Raji (cell line): Measurements from ENCODE around the gene USPL1.

Experiments used
- POLR2A ChIP-seq: IDR thresholded peaks from 2 replicates; pipeline ENCODE4 v1.6.1; 2011; ENCODE audit warnings: low read depth, low read length, control low read depth; ENCODE audit not compliant: insufficient read depth

Gene USPL1

DNA sequence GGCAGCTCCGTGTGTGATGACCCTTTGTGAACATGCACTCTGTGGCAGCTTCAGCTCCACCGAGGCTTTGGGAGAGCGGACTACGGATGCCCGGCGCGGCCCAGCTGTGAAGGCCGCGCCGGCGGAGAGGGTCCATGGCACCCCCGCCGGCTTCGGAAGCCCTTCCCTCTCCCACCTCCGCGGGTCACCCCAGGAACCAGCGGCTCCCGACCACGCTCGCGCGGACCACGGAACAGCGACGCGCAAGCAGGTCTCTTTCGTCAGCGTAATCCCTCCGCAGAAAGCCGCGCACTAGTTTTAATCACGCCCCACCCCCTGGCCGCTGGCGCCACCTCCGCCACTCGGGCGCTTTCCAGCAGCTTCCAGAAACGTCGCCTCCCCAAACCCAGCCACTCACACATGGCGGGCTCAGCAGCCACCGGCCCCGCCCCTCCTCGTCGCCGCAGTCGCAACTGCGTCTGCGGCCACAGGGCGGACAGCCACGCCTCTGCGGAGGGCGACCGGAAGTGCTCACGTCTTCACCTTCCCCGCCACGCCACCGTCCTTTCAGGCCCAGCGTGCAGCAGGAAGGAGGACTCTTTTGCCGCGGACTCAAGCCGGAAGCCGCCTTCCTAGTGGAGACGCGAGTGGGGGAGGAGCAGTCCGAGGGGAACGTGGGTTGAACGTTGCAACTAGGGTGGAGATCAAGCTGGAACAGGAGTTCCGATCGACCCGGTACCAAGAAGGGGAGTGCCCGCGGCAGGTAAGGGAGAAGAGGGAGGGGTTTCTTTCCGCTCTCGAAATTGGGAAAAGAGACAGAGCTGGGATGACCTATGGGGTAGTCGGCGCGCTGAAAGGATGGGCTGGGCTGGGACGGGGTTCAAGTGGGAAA is at the start of gene USPL1:
Gene USPL1 (plus strand): TSS at position 606 of the 871 bp plus-strand sequence. CDS start 3,221 bp downstream, outside the sequence.
- peak; percentile 81 for TF ChIP-seq POLR2A

DNA sequence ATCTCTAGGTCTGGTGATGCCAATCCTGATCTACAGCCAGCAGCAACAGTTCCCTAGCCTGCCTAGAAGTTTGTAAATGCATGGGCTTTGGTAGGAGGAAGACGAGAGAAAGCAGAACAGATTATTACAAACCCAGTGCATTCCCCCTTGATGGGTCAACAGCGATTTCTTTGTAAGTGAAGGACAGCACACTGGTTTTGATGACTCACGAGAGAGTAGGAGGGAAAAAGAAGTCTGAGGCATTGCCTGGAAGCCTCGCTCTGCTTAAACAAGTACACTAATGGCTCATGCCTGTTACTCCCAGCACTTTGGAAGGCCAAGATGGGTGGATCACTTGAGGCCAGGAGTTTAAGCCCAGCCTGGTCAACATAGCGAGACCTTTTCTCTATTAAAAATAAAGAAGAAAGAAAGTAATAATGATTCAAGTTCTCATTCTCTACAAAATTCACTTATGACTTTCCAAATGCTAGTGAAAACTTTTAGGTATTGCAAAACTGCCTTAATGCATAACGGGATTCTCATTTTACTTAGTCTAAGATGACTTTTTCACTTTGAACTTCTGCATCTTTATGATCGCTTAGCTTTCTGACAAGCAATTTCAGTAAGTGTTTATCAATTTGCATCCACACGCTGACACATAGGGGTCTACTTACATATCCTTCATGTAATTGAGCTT is 47.7 kb upstream of the USPL1 start:
- TF ChIP-seq POLR2A = no peak

DNA sequence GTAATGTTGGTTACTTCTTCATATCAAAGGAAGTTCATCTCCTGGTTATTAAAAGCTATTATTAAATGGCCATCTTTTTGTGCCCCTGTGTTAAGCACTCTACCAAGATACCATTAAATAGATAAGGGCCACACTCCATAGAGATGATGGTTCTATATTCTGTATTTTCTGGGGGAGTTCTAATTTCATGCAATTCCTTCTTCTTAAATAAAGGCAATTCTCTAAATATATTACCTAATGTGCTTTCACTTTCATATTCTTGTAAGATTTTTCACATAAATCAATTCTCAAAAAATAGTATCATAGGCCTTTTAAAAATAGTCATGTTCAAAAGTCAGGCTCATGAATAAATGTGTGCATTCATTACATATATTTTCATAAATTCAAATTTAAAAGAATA is 47.0 kb upstream of the USPL1 start:
- no peak for TF ChIP-seq POLR2A

DNA sequence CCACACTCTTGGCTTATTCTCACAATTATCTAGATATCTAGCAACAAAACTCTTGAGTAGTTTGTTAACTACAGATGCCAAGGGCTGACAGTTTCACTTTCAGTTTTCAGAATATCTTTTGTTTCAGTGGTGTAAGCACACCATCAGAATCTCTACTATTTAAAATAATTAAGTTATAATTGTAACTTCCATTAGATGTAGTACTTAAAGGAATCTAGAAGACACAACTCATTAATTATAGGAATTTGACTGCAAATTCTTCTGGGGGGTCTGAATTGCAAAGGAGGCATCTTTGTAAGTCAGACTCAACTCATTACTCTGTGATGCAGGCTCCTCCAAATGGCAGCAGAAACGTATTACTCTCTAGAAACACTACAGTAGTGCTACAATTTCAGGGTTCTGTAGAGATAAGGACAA is 44.9 kb upstream of the USPL1 start:
- TF ChIP-seq POLR2A = no peak

DNA sequence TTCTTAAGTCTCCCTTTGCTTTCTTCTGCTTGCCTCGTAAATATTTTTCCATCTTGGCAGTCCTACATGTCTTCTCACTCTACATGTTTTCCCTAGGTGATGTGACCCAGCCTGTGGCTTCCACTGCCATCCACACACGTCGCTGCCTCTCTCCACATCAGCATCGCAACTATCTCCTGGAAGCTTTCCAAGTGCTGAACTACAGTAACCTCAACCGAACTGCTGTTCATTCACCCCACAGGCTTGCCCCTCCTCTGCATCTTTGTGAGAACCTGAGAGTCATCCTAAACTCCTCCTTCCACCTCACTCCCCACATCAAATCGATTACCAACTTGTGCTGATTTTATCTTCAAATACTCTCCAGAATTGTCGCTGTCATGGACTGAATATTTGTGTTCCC is 41.2 kb upstream of the USPL1 start:
- no peak for TF ChIP-seq POLR2A

DNA sequence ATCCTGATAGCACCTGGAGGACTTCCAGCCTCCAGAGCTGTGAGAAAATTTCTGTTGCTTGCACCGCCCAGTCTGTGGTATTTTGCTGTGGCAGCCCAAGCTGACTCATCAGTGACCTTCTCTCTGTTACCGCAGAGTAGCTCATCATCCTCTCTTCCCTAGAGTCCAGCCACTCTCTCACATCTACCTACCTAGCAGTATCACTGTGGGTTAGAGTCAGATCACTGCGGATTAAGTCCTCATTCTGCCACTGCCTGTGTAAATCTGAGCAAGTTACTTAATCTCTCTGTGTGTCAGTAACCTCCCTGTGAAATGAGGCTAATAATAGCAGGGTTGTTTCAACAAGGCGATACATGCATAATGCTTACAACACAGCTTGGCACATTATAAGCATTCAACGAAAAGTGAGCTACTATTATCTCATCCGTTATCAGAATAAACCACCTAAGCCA is 40.3 kb upstream of the USPL1 start:
- no peak for TF ChIP-seq POLR2A

DNA sequence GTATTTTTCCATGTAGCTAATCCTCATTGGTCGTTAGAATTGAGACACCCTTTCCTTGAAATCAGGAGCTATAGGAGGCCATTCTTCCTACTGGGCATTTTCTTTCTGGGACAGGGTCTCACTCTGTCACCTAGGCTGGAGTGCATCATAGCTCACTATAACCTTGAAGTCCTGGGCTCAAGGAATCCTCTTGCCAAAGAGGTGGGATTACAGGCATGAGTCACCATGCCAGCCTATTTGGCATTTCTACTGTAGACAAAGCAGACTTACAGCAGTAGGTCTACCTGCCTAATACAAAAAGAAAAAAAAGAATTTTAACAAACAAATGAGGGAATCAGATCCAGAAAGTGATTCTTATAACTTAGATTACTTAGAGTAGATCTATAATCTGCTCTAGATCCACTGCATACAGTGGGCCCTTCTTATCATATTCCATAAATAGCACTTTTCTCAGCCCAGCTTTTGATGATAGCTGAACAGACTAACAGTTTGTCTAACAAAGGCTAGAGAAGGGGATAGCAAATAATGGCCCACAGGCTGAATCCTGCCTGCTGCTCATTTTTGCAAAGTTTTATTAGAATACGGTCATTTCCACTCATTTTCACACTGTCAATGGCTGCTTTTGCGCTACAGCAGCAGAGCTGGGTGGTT is 36.7 kb upstream of the USPL1 start:
- TF ChIP-seq POLR2A = no peak

DNA sequence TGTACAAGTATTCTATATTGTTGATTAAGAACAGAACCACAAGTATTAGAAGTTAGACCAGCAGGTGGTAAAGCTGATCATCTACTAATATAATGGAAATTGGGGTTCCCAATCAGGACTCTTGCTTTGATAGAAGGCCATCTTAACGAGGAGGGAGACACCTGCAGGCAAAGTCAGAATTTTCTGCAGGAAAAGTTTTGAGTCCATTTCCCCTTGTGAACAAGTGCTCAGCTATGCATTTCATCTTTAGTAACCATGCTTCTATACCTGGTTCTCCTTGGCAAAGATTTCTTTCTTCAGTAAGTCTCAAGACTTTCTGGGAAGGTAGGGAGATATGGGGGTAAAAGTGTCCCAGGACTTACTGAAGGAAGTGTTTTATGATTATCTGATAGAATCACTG is 36.1 kb upstream of the USPL1 start:
- no peak for TF ChIP-seq POLR2A

DNA sequence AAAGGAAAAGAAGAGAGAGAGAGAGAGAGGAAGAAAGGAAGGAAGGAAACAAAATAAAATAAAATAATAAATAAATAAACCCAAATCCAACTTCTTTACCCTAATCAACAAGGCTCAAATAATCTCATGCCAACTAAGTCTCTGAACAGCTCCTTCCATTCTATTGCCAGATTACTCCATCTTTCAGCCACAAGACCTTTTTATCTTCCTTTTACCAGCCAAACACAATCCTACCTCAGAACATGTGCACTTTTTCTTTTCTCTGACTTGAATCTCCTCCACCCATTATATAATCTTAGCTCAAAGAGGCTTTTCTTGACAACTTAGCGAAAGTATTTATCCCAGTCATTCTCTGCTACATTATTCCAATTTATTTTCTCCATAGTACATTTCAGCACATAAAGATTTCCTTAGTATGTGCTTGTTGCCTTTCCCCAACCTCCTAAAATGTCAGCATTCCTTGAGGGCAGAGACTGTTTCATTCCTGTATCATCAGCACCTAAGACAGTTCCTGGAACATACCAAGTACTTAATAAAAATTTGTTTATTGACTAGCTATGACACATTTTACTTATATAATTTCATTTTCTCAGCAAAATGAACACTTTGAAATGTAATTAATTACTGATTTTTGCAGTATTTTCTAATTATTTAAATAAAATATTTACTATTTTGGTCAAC is 33.5 kb upstream of the USPL1 start:
- no peak for TF ChIP-seq POLR2A

DNA sequence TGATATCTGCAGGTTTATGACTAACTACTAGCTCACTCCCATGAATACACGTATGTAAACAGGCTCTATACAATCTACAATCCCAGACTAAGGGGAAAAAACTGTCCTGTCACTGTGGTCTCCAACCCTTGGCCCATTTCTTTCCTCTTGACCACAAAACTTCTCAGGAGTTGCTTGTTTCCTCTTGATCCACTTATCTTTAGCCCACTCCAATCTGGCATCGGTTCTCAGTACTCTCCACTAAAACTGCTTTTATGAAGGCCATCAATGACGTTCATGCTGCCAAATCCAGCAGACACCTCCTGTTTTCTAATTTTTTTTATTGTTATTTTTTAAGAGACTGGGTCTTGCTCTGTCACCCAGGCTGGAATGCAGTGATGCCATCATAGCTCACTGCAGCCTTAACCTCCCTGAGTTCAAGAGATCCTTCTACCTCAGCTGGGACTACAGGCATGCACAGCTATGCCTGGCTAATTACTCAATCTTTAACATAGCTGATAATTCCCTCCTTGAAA is 31.9 kb upstream of the USPL1 start:
- no peak for TF ChIP-seq POLR2A

DNA sequence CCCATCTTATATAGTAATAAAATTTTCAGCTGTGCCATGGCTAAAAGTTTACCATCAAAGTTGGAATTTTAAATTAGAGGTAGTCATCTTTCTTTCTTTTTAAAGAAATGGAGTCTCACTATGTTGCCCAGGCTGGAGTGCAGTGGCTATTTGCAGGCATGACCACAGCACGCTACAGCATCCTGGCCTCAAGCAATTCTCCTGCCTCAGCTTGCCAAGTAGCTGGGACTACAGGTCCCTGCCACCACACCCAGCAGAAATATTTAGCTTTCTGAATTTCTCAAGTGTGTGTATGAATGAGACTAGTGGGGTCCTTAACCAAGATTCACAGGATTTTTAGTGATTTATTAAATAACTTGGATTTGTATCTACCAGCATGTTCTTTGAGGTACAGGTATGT is 30.5 kb upstream of the USPL1 start:
- no peak for TF ChIP-seq POLR2A

DNA sequence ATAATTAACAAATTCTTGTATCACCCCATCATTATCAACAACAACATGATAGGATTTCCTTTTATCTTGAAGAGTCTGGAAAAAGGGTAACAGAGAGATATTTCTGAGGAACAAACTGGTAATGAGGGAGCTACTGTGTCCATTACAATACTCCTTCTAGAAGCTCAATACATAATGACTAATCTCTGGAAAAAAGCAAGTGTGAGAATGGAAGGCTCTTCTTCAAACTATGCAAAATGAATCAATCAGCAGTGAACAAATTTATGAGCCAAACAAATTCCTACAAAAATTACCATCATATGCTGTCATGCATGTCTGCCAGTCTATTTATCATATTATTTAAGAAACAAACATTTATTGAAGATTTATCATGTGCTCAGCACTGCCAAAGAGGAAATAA is 30.0 kb upstream of the USPL1 start:
- TF ChIP-seq POLR2A = no peak

DNA sequence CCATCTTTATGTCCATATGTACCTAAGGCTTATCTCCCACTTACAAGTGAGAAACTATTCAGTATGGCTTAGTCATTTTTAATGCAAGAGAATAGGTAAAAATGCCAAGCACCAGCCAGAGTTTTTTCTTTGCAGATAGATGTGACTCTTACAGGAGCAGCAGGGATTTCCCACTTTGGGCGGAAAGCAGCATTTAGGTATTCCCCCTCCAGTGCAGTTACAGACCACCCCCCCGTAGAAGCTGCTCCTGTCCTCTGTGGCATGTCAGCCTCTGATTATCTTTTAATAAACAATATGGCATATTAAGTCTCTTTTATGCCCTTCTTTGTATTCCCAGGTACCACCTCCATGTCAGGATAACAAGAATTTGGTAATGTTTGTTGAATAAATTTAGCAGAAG is 24.7 kb upstream of the USPL1 start:
- TF ChIP-seq POLR2A = no peak

DNA sequence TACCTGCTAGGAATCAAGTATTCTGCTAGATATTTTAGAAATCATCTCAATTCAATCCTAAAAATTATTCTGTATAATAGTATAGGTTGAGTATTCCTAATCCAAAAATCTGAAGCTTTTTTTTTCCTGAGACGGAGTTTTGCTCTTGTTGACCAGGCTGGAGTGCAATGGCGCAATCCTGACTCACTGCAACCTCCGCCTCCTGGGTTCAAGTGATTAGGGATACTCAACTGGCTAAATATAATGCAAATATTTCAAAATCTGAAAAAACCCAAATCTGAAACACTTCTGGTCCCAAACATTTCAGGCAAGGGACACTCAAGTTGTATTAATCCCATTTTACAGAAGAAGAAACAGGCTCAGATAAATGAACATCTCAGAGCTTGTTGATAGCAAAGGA is 17.2 kb upstream of the USPL1 start:
- TF ChIP-seq POLR2A = no peak

DNA sequence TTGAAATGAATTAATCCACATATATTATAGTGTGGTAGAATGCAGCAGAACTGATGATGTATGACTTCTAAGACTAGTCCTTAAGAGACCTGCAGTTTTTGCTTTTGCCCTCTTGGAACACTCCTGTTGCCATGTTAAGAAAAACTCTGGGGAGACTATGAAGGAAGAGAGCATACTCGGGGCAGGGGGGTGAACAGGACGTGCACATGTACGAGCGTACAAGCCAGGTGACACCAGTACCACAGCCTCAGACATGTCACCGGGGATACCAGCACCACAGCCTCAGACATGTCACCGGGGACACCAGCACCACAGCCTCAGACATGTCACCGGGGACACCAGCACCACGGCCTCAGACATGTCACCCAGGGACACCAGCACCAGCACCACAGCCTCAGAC is 15.9 kb upstream of the USPL1 start:
- no peak for TF ChIP-seq POLR2A
